IMR-90 (cell line): ENCODE results near the gene TMEM208. TPM values are rescaled to one million over a fixed set of nuclear protein-coding genes. Genes with fewer than 3 reads are reported as not detected.

Source experiments
- ATAC-seq: fragments of 200-7000 bp; cut with Tn5 transposase; 2 replicates; pipeline ENCODE4 v1.9.1; 2020; ENCODE audit warnings: low read depth, mild to moderate bottlenecking, moderate library complexity
- BruUV-seq: library from RNA; stranded (reverse); fragments of 400-500 nt; replicated peaks from 2 replicates; lab custom pipeline; 2021; lab: Mats Ljungman, UMichigan
- CTCF ChIA-PET: fragments of 300-600 bp; formaldehyde crosslinking; extraction: SDS; loops from one replicate; lab custom pipeline; 2021; ENCODE audit warnings: antibody characterized with exemption; lab: Yijun Ruan, JAX
- POLR2A ChIA-PET: fragments of 300-600 bp; sonication (Branson Sonifier 250); formaldehyde crosslinking; loops from one replicate; lab custom pipeline; 2022; ENCODE audit warnings: antibody characterized with exemption; ENCODE audit not compliant: unreplicated experiment; lab: Charles Lee
- DNase-seq: peaks from one replicate; pipeline ENCODE4 v3.0.0; 2013
- H2AFZ ChIP-seq: replicated peaks from 2 replicates; pipeline ENCODE3; 2013; ENCODE audit warnings: low read length, mild to moderate bottlenecking; ENCODE audit not compliant: poor library complexity
- H2AK5ac ChIP-seq: 2 replicates; pipeline ENCODE4 v1.6.1; 2013; ENCODE audit warnings: low read depth, low read length, inconsistent platforms
- H2AK9ac ChIP-seq: replicated peaks from 2 replicates; pipeline ENCODE3; 2013; ENCODE audit warnings: mild to moderate bottlenecking, low read depth, low read length, moderate library complexity; ENCODE audit not compliant: poor library complexity
- H2BK120ac ChIP-seq: 2 replicates; pipeline ENCODE4 v1.6.1; 2013; ENCODE audit warnings: low read depth, low read length, inconsistent platforms
- H2BK15ac ChIP-seq: 3 replicates; pipeline ENCODE4 v1.6.1; 2013; ENCODE audit warnings: low read depth, low read length, inconsistent platforms
- H2BK20ac ChIP-seq: 2 replicates; pipeline ENCODE4 v1.6.1; 2013; ENCODE audit warnings: low read depth, mild to moderate bottlenecking, inconsistent platforms, low read length, moderate library complexity
- H2BK5ac ChIP-seq: 2 replicates; pipeline ENCODE4 v1.6.1; 2013; ENCODE audit warnings: mild to moderate bottlenecking, low read depth, low read length, inconsistent platforms; ENCODE audit not compliant: poor library complexity, severe bottlenecking
- H3K14ac ChIP-seq: replicated peaks from 2 replicates; pipeline ENCODE4 v1.6.1; 2013; ENCODE audit warnings: low read depth, low read length, inconsistent platforms
- H3K18ac ChIP-seq: 2 replicates; pipeline ENCODE4 v1.6.1; 2013; ENCODE audit warnings: low read depth, low read length, control low read depth
- H3K23ac ChIP-seq: 2 replicates; pipeline ENCODE4 v1.6.1; 2013; ENCODE audit warnings: low read depth, low read length, inconsistent platforms
- H3K27ac ChIP-seq: 2 replicates; pipeline ENCODE4 v1.5.1; 2013; ENCODE audit warnings: mild to moderate bottlenecking, control low read depth, low read length; ENCODE audit not compliant: insufficient read depth
- H3K27me3 ChIP-seq: 2 replicates; pipeline ENCODE4 v1.6.1; 2013; ENCODE audit warnings: low read length; ENCODE audit not compliant: control insufficient read depth, insufficient read depth
- H3K36me3 ChIP-seq: 2 replicates; pipeline ENCODE4 v1.6.1; 2013; ENCODE audit warnings: low read length, mixed read lengths; ENCODE audit not compliant: control insufficient read depth, insufficient read depth
- H3K4ac ChIP-seq: 2 replicates; pipeline ENCODE4 v1.6.1; 2013; ENCODE audit warnings: low read depth, low read length, inconsistent platforms
- H3K4me1 ChIP-seq: 2 replicates; pipeline ENCODE4 v1.6.1; 2013; ENCODE audit warnings: low read length, mixed read lengths; ENCODE audit not compliant: control insufficient read depth, insufficient read depth
- H3K4me2 ChIP-seq: 2 replicates; pipeline ENCODE4 v1.6.1; 2013; ENCODE audit warnings: low read depth, mild to moderate bottlenecking, control low read depth, low read length, moderate library complexity
- H3K4me3 ChIP-seq: 2 replicates; pipeline ENCODE4 v1.5.1; 2013; ENCODE audit warnings: low read depth, mild to moderate bottlenecking, control low read depth, low read length, moderate library complexity; ENCODE audit not compliant: insufficient read depth
- H3K56ac ChIP-seq: 2 replicates; pipeline ENCODE4 v1.6.1; 2013; ENCODE audit warnings: low read length, inconsistent platforms; ENCODE audit not compliant: insufficient read depth; ENCODE audit errors: extremely low read depth
- H3K79me1 ChIP-seq, 2 experiments: 2 replicates each; pipeline ENCODE4 v1.6.1; 2013; ENCODE audit warnings: low read length in 2 of 2, inconsistent platforms in 1 of 2, low read depth in 1 of 2
- H3K9ac ChIP-seq: 2 replicates; pipeline ENCODE4 v1.6.1; 2013; ENCODE audit warnings: low read depth, low read length, control low read depth
- H3K9me1 ChIP-seq: 2 replicates; pipeline ENCODE4 v1.6.1; 2013; ENCODE audit warnings: low read length, inconsistent platforms; ENCODE audit not compliant: insufficient read depth
- H3K9me3 ChIP-seq: 2 replicates; pipeline ENCODE4 v1.6.1; 2013; ENCODE audit warnings: low read length; ENCODE audit not compliant: control insufficient read depth, insufficient read depth
- H4K20me1 ChIP-seq: 2 replicates; pipeline ENCODE4 v1.6.1; 2013; ENCODE audit warnings: low read length, inconsistent platforms; ENCODE audit not compliant: insufficient read depth
- H4K5ac ChIP-seq: 2 replicates; pipeline ENCODE4 v1.6.1; 2013; ENCODE audit warnings: mild to moderate bottlenecking, low read depth, low read length, control low read depth
- H4K8ac ChIP-seq, 2 experiments: 2 replicates each; pipeline ENCODE4 v1.6.1; 2013; ENCODE audit warnings: low read depth in 2 of 2, low read length in 2 of 2, control low read depth in 1 of 2, inconsistent platforms in 1 of 2
- H4K91ac ChIP-seq: 2 replicates; pipeline ENCODE4 v1.6.1; 2013; ENCODE audit warnings: low read depth, low read length, inconsistent platforms; ENCODE audit not compliant: insufficient read depth
- BHLHE40 ChIP-seq: fragments of 150-350 bp; IDR thresholded peaks from 2 replicates; pipeline ENCODE4 v1.6.1; 2016; ENCODE audit warnings: mild to moderate bottlenecking, low read depth, low read length
- CEBPB ChIP-seq: IDR thresholded peaks from 2 replicates; pipeline ENCODE4 v1.6.1; 2012; ENCODE audit warnings: low read depth, low read length, improper control_type of control experiment
- CHD1 ChIP-seq: IDR thresholded peaks from 2 replicates; pipeline ENCODE4 v1.6.1; 2012; ENCODE audit warnings: low read depth, low read length, improper control_type of control experiment
- CTCF ChIP-seq: conservative IDR thresholded peaks from 2 replicates; pipeline ENCODE4 v1.5.1; 2012; ENCODE audit warnings: mild to moderate bottlenecking, low read depth, low read length, improper control_type of control experiment
- ELK1 ChIP-seq: fragments of 150-350 bp; IDR thresholded peaks from 2 replicates; pipeline ENCODE4 v1.6.1; 2016; ENCODE audit warnings: low read depth, mild to moderate bottlenecking, low read length, moderate library complexity, borderline replicate concordance
- FOS ChIP-seq: fragments of 150-350 bp; IDR thresholded peaks from 2 replicates; pipeline ENCODE4 v1.6.1; 2016; ENCODE audit warnings: low read depth, low read length
- MAFK ChIP-seq: IDR thresholded peaks from 2 replicates; pipeline ENCODE4 v1.6.1; 2012; ENCODE audit warnings: low read depth, low read length, improper control_type of control experiment
- MAZ ChIP-seq: IDR thresholded peaks from 2 replicates; pipeline ENCODE4 v1.6.1; 2012; ENCODE audit warnings: low read depth, mild to moderate bottlenecking, low read length, improper control_type of control experiment, moderate library complexity, borderline replicate concordance
- MXI1 ChIP-seq: IDR thresholded peaks from 2 replicates; pipeline ENCODE4 v1.6.1; 2012; ENCODE audit warnings: low read depth, mild to moderate bottlenecking, low read length, moderate library complexity, borderline replicate concordance
- NFE2L2 ChIP-seq: fragments of 150-350 bp; IDR thresholded peaks from 2 replicates; pipeline ENCODE4 v1.6.1; 2016; ENCODE audit warnings: low read depth, mild to moderate bottlenecking, low read length
- POLR2A ChIP-seq: IDR thresholded peaks from 2 replicates; pipeline ENCODE4 v1.6.1; 2012; ENCODE audit warnings: mild to moderate bottlenecking, low read depth, low read length
- RAD21 ChIP-seq: IDR thresholded peaks from 2 replicates; pipeline ENCODE4 v1.6.1; 2012; ENCODE audit warnings: low read length, improper control_type of control experiment
- RCOR1 ChIP-seq: IDR thresholded peaks from 2 replicates; pipeline ENCODE4 v1.6.1; 2012; ENCODE audit warnings: mild to moderate bottlenecking, low read length, improper control_type of control experiment; ENCODE audit not compliant: insufficient replicate concordance
- RFX5 ChIP-seq: IDR thresholded peaks from 2 replicates; pipeline ENCODE4 v1.8.0; 2012; ENCODE audit warnings: low read depth, mild to moderate bottlenecking, low read length, moderate library complexity
- SMC3 ChIP-seq: fragments of 150-350 bp; IDR thresholded peaks from 2 replicates; pipeline ENCODE4 v1.6.1; 2016; ENCODE audit warnings: low read depth, mild to moderate bottlenecking, antibody characterized with exemption, low read length, moderate library complexity
- USF2 ChIP-seq: fragments of 150-350 bp; IDR thresholded peaks from 2 replicates; pipeline ENCODE4 v1.6.1; 2017; ENCODE audit warnings: mild to moderate bottlenecking, antibody characterized with exemption, low read length, low read depth
- WGBS, 2 experiments: methylation state at CpG; one replicate each; pipeline versions ENCODE4 v1.1.5 to v1.1.7; 2013; ENCODE audit warnings: missing lambda C conversion rate in 2 of 2; ENCODE audit not compliant: insufficient read length in 1 of 2; ENCODE audit errors: extremely low coverage in 2 of 2; 5-methylcytosine and 5-hydroxymethylcytosine counted together
- dilution Hi-C: fragments of 300-500 bp; cut with HindIII; formaldehyde crosslinking; loops from one replicate; pipeline ENCODE4 v1.14.3; 2018; ENCODE audit warnings: low sequenced_read_pairs; ENCODE audit not compliant: unreplicated experiment
- in situ Hi-C: fragments of 300-500 bp; cut with MboI; formaldehyde crosslinking; loops from 3 replicates; pipeline ENCODE4 v1.14.3; 2019; ENCODE audit warnings: low sequenced_read_pairs, inconsistent platforms, mixed read lengths
- intact Hi-C: fragments of 100-400 bp; cut with micrococcal nuclease; formaldehyde crosslinking; loops from 2 replicates; pipeline ENCODE4 v1.10.0; 2022
- polyA plus RNA-seq, 3 experiments: library from polyadenylated mRNA; depleted of rRNA; stranded (reverse); fragments of >200 nt; gene quantifications; 2 replicates each; pipeline ENCODE4 v1.2.3, GENCODE V29; 2012; ENCODE audit warnings: low replicate concordance in 1 of 3
- total RNA-seq: library from RNA; depleted of rRNA; stranded (reverse); fragments of >200 nt; gene quantifications from 2 replicates; pipeline ENCODE4 v1.2.3, GENCODE V29; 2012

TMEM208 gene
- total and polyA plus RNA-seq, 2 of the 4 experiments (the other 2 are of a cell fraction): 65.6 to 66.5 TPM

GRCh38 chr16:67192781-67193361 lies 34.1 kb upstream of the TMEM208 start:
- Histone ChIP-seq H3K27ac (peak overlapping the region; percentile 95), H4K5ac (peak overlapping the region; percentile 85), H3K36me3 (peaks cover 45% of the 10 kb centered on the region), H4K8ac (peak overlapping the region; percentile 83 to 98; a peak in 3 of 4 replicates), H2AFZ (peak overlapping the region; percentile 98), H2BK5ac (peak overlapping the region; percentile 88), H3K9me1 (peaks cover 23% of the 10 kb centered on the region), H2BK120ac (no peak overlapping the region), H2BK15ac (0 out of 3 replicates have a peak overlapping the region, but pooled peaks have one; percentile 21), H2AK5ac (peak overlapping the region; percentile 92), H3K27me3 (no peaks in the 10 kb centered on the region), H2AK9ac (peak overlapping the region; percentile 100), H3K9me3 (no peaks in the 10 kb centered on the region), H3K4me1 (peaks cover 15% of the 10 kb centered on the region), H3K23ac (peak overlapping the region; percentile 80; the same call in 1 of the 2 replicates), H3K4me3 (peak overlapping the region; percentile 95), H3K56ac (peak overlapping the region; percentile 69), H3K14ac (peak overlapping the region; percentile 97), H3K4me2 (peak overlapping the region; percentile 75), H3K18ac (no peak overlapping the region), H4K20me1 (peaks cover 34% of the 10 kb centered on the region), H3K79me1 (peaks cover 25 to 54% of the 10 kb centered on the region in 2 experiments), H4K91ac (peak overlapping the region; percentile 93), H2BK20ac (no peak overlapping the region), H3K4ac (peak overlapping the region; percentile 93), H3K9ac (peak overlapping the region; percentile 98)
- in situ Hi-C loops (no loop called here), dilution Hi-C loops (no loop called here), intact Hi-C loops (no loop called here)
- ATAC-seq (no peak), DNase-seq (no peak)
- BruUV-seq: no TSS peak
- CTCF ChIA-PET: no interaction called here
- POLR2A ChIA-PET: no interaction called here
- 80% methylated on average over 4 of the region's 17 CpGs; no CpG with 5 or more reads in 1 of the 2 experiments for WGBS, 2 experiments
- TF ChIP-seq RAD21: no peak
- no peak for TF ChIP-seq MAFK
- TF ChIP-seq NFE2L2: no peak
- no peak for TF ChIP-seq BHLHE40
- TF ChIP-seq MAZ: no peak
- TF ChIP-seq RFX5: no peak
- no peak for TF ChIP-seq RCOR1
- no peak for TF ChIP-seq ELK1
- no peak for TF ChIP-seq MXI1
- no peak for TF ChIP-seq CTCF
- TF ChIP-seq CEBPB: no peak
- no peak for TF ChIP-seq POLR2A
- TF ChIP-seq SMC3: no peak
- no peak for TF ChIP-seq USF2
- no peak for TF ChIP-seq FOS
- TF ChIP-seq CHD1: no peak
